Measurements from ENCODE around the gene EPHB1. TPM values are rescaled to one million over a fixed set of nuclear protein-coding genes. Genes with fewer than 3 reads are reported as not detected.
A peak's percentile ranks its signal among the peaks of the same experiment; 100 is the strongest.

The EPHB1 gene
- total RNA-seq, 1 donor from 2014 or later = 0.33 TPM

- peak; percentile 33 for DNase-seq (ENCODE audit: low read depth, low spot score)
Measured at GRCh38 chr3:134846911-134847317, 51.9 kb downstream of the EPHB1 start.

GRCh38 chr3:134847349-134847748 is 52.3 kb downstream of the EPHB1 start:
- no peak for DNase-seq (ENCODE audit: low read depth, low spot score)

- DNase-seq (ENCODE audit: low read depth, low spot score) = no peak
Measured at GRCh38 chr3:134849561-134849960, 54.5 kb downstream of the EPHB1 start.

GRCh38 chr3:134850761-134851160 is 55.7 kb downstream of the EPHB1 start:
- DNase-seq (ENCODE audit: low read depth, low spot score) = no peak

- no peak for DNase-seq (ENCODE audit: low read depth, low spot score)
Measured at GRCh38 chr3:134852132-134852531, 57.1 kb downstream of the EPHB1 start.

- DNase-seq (ENCODE audit: low read depth, low spot score) = no peak
Measured at GRCh38 chr3:134852893-134853351, 57.9 kb downstream of the EPHB1 start.

- no peak for DNase-seq (ENCODE audit: low read depth, low spot score)
Measured at GRCh38 chr3:134854254-134854653, 59.2 kb downstream of the EPHB1 start.

- no peak for DNase-seq (ENCODE audit: low read depth, low spot score)
Measured at GRCh38 chr3:134857356-134857755, 62.3 kb downstream of the EPHB1 start.

GRCh38 chr3:134857776-134858362 is 62.8 kb downstream of the EPHB1 start:
- DNase-seq (ENCODE audit: low read depth, low spot score) = no peak

- no peak for DNase-seq (ENCODE audit: low read depth, low spot score)
Measured at GRCh38 chr3:134858441-134859035, 63.5 kb downstream of the EPHB1 start.

GRCh38 chr3:134859341-134859740 is 64.3 kb downstream of the EPHB1 start:
- no peak for DNase-seq (ENCODE audit: low read depth, low spot score)

GRCh38 chr3:134860141-134860540 is 65.1 kb downstream of the EPHB1 start:
- DNase-seq (ENCODE audit: low read depth, low spot score) = no peak

- DNase-seq (ENCODE audit: low read depth, low spot score) = no peak
Measured at GRCh38 chr3:134863915-134864314, 68.9 kb downstream of the EPHB1 start.

- DNase-seq (ENCODE audit: low read depth, low spot score) = no peak
Measured at GRCh38 chr3:134864636-134865035, 69.6 kb downstream of the EPHB1 start.

GRCh38 chr3:134867277-134867676 is 72.2 kb downstream of the EPHB1 start:
- DNase-seq (ENCODE audit: low read depth, low spot score) = no peak

- DNase-seq (ENCODE audit: low read depth, low spot score) = no peak
Measured at GRCh38 chr3:134869153-134869726, 74.2 kb downstream of the EPHB1 start.

- no peak for DNase-seq (ENCODE audit: low read depth, low spot score)
Measured at GRCh38 chr3:134871818-134872217, 76.8 kb downstream of the EPHB1 start.

GRCh38 chr3:134872440-134873388 is 77.7 kb downstream of the EPHB1 start:
- DNase-seq (ENCODE audit: low read depth, low spot score) = no peak

GRCh38 chr3:134873789-134874188 is 78.7 kb downstream of the EPHB1 start:
- no peak for DNase-seq (ENCODE audit: low read depth, low spot score)

- DNase-seq (ENCODE audit: low read depth, low spot score) = no peak
Measured at GRCh38 chr3:134874737-134875413, 79.8 kb downstream of the EPHB1 start.

GRCh38 chr3:134876836-134877235 is 81.8 kb downstream of the EPHB1 start:
- no peak for DNase-seq (ENCODE audit: low read depth, low spot score)
